ENCODE data around the gene CHST7. TPM values are rescaled to one million over a fixed set of nuclear protein-coding genes. Genes with fewer than 3 reads are reported as not detected.

Gene CHST7
- total RNA-seq, 1 donor from 2014 or later, result 54.6 TPM

DNA sequence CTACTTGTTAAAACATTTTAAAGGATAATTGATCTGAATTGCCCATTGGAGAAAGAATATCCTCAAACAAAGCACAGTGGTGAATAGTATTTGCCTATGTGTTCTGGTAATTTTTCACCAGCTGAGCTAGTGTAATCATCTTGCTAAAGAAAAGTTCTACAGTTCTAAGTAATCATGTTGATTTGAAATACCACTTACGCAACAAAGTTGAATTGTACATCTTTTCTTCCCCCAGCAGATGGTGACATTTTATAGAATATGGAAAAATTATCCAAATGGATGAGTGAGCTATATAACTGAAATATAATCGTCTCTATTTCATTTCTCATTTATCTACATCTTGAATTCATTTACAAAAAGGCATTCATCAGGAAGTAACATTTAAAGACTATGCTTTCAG, 18.6 kb upstream of the CHST7 start:
- TF ChIP-seq, protein P1, sequence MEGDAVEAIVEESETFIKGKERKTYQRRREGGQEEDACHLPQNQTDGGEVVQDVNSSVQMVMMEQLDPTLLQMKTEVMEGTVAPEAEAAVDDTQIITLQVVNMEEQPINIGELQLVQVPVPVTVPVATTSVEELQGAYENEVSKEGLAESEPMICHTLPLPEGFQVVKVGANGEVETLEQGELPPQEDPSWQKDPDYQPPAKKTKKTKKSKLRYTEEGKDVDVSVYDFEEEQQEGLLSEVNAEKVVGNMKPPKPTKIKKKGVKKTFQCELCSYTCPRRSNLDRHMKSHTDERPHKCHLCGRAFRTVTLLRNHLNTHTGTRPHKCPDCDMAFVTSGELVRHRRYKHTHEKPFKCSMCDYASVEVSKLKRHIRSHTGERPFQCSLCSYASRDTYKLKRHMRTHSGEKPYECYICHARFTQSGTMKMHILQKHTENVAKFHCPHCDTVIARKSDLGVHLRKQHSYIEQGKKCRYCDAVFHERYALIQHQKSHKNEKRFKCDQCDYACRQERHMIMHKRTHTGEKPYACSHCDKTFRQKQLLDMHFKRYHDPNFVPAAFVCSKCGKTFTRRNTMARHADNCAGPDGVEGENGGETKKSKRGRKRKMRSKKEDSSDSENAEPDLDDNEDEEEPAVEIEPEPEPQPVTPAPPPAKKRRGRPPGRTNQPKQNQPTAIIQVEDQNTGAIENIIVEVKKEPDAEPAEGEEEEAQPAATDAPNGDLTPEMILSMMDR (IDR thresholded peaks at IDR 0.05; ENCODE audit: unreplicated experiment), result no peak
- no peaks in the 10 kb centered on the region for H3K4me1 Mint-ChIP-seq (ENCODE audit: unreplicated experiment)
- no peaks in the 10 kb centered on the region for H3K9me3 Mint-ChIP-seq (ENCODE audit: unreplicated experiment)
- H3K27ac Mint-ChIP-seq (ENCODE audit: unreplicated experiment), result no peak overlapping the region
- DNase-seq (ENCODE audit: low spot score), result no peak
- H3K4me3 Mint-ChIP-seq (ENCODE audit: unreplicated experiment), result no peak overlapping the region
- H3K36me3 Mint-ChIP-seq (ENCODE audit: low read depth, unreplicated experiment), result peaks cover 7% of the 10 kb centered on the region
- no peaks in the 10 kb centered on the region for H3K27me3 Mint-ChIP-seq (ENCODE audit: unreplicated experiment)

DNA sequence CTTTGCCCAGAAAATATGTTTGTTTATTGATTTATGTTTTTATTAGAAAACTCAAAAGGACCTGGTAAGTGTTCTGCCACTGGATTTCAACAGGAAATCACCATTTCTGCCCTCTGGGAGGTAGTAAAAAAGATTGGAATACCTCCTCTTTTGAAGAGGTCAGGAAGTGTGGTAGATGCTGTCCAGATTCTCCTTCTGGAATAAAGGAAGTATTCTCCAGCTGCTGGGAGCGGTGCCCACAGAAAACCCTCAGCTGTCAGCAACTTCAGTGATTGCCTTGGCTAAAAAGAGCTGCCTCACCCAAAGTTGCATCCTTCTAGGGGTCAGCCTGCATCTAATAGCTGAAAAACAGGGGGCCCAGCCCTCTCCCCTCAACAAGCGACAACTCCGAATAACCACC, 14.5 kb upstream of the CHST7 start:
- TF ChIP-seq, protein P1 (IDR thresholded peaks at IDR 0.05; ENCODE audit: unreplicated experiment), result no peak
- Mint-ChIP-seq H3K4me3 (ENCODE audit: unreplicated experiment) (no peak overlapping the region), H3K4me1 (ENCODE audit: unreplicated experiment) (peaks cover 17% of the 10 kb centered on the region), H3K36me3 (ENCODE audit: low read depth, unreplicated experiment) (peaks cover 4% of the 10 kb centered on the region), H3K9me3 (ENCODE audit: unreplicated experiment) (no peaks in the 10 kb centered on the region), H3K27ac (ENCODE audit: unreplicated experiment) (no peak overlapping the region), H3K27me3 (ENCODE audit: unreplicated experiment) (no peaks in the 10 kb centered on the region)
- no peak for DNase-seq (ENCODE audit: low spot score)

DNA sequence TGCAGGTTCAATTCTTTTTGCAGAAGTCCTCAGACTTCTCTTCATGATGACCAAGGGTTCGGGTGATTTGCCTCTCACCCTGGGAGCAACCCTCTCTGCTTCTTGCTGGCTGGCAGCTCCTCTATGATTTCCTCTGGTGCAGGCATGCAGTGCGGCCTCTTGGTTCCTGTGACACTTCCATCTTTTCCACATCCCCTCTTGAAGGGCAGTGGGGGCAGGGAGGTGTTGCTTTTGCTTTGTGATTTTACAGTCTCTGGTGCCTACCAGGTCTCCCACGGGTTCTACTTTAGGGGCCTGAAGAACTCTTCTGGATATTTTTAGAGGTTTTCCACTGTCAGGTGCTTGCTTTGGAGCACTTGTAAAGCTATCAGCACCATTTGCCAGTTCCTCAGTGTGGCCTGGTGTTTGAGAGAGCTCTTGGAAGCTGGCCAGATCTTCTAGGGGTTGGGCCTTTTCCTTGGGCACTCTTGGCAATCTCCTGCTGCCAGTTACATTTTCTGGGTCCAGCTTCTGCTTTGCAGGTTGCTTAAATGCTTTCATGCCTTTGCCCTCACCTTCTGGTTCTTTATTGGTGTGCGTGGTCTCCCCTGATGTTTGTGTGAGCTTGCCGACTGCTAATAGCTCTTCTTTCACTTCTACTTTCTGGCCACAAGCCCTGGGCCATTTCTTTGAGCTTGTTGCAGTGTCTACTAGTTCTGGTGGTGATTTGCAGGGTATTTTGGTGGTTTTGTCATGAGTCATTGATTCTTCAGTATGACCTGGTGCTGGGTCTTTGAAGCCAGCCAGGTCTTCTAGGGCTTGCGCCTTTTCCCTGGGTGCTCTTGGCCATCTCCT, 11.5 kb upstream of the CHST7 start:
- H3K27me3 Mint-ChIP-seq (ENCODE audit: unreplicated experiment), result peaks cover 2% of the 10 kb centered on the region
- TF ChIP-seq, protein P1 (IDR thresholded peaks at IDR 0.05; ENCODE audit: unreplicated experiment), result no peak
- H3K36me3 Mint-ChIP-seq (ENCODE audit: low read depth, unreplicated experiment), result peaks cover 6% of the 10 kb centered on the region
- peaks cover 17% of the 10 kb centered on the region for H3K4me1 Mint-ChIP-seq (ENCODE audit: unreplicated experiment)
- H3K9me3 Mint-ChIP-seq (ENCODE audit: unreplicated experiment), result no peaks in the 10 kb centered on the region
- H3K4me3 Mint-ChIP-seq (ENCODE audit: unreplicated experiment), result peak overlapping the region; percentile 8
- no peak for DNase-seq (ENCODE audit: low spot score)
- peak overlapping the region; percentile 65 for H3K27ac Mint-ChIP-seq (ENCODE audit: unreplicated experiment)

DNA sequence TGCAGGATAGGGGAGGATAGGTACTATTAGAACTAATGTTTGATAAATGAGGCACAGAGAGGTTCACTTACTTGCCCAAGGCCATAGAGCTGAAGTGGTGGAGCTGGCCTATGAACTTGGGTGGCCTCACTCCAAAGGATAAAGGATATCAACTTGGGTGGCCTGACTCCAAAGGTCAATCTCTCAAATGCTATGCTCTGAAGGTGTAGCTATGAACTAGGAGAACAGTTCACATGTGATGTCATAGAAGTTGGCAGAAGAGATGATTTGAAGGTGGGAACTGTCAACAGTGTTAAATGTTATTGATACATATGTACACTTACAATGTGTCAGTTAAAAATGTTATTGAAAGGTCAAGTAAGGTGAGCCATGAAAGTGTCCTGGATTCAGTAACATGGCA, 6.2 kb upstream of the CHST7 start:
- Mint-ChIP-seq H3K27ac (ENCODE audit: unreplicated experiment) (no peak overlapping the region), H3K27me3 (ENCODE audit: unreplicated experiment) (peaks cover 2% of the 10 kb centered on the region), H3K4me3 (ENCODE audit: unreplicated experiment) (no peak overlapping the region), H3K4me1 (ENCODE audit: unreplicated experiment) (peaks cover 11% of the 10 kb centered on the region), H3K9me3 (ENCODE audit: unreplicated experiment) (no peaks in the 10 kb centered on the region), H3K36me3 (ENCODE audit: low read depth, unreplicated experiment) (peaks cover 3% of the 10 kb centered on the region)
- TF ChIP-seq, protein P1 (IDR thresholded peaks at IDR 0.05; ENCODE audit: unreplicated experiment), result no peak
- no peak for DNase-seq (ENCODE audit: low spot score)

DNA sequence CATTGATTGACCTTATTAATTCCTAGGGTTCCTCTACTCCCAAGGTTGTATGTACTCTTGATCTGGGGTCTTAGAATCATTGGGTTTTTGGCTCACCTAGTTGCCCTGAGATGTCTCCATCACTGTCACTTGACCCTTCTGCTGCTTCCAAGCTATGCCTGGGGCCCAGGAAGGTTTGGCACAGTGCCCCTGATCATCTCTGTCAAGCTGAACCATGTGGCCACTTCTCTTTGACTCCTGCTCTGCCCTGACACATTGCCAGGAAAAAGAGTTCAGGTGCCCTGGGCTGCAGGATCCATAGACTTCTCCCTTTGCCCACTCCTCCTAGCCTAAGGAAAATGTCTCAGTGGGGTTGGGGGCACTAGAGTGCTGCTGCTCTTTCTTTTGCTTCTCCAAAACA, 3.9 kb upstream of the CHST7 start:
- H3K27me3 Mint-ChIP-seq (ENCODE audit: unreplicated experiment), result peaks cover 2% of the 10 kb centered on the region
- no peak overlapping the region for H3K27ac Mint-ChIP-seq (ENCODE audit: unreplicated experiment)
- H3K36me3 Mint-ChIP-seq (ENCODE audit: low read depth, unreplicated experiment), result no peaks in the 10 kb centered on the region
- DNase-seq (ENCODE audit: low spot score), result no peak
- H3K4me3 Mint-ChIP-seq (ENCODE audit: unreplicated experiment), result no peak overlapping the region
- H3K4me1 Mint-ChIP-seq (ENCODE audit: unreplicated experiment), result peaks cover 14% of the 10 kb centered on the region
- TF ChIP-seq, protein P1 (IDR thresholded peaks at IDR 0.05; ENCODE audit: unreplicated experiment), result no peak
- H3K9me3 Mint-ChIP-seq (ENCODE audit: unreplicated experiment), result no peaks in the 10 kb centered on the region
